Measurements from ENCODE around the gene DMC1.
"Not testable (repeated sequence)": the region's sequence is repeated elsewhere in the genome, so short reads cannot be mapped to it uniquely, and the experiment has no call there.

Gene DMC1, protein sequence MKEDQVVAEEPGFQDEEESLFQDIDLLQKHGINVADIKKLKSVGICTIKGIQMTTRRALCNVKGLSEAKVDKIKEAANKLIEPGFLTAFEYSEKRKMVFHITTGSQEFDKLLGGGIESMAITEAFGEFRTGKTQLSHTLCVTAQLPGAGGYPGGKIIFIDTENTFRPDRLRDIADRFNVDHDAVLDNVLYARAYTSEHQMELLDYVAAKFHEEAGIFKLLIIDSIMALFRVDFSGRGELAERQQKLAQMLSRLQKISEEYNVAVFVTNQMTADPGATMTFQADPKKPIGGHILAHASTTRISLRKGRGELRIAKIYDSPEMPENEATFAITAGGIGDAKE

DNA sequence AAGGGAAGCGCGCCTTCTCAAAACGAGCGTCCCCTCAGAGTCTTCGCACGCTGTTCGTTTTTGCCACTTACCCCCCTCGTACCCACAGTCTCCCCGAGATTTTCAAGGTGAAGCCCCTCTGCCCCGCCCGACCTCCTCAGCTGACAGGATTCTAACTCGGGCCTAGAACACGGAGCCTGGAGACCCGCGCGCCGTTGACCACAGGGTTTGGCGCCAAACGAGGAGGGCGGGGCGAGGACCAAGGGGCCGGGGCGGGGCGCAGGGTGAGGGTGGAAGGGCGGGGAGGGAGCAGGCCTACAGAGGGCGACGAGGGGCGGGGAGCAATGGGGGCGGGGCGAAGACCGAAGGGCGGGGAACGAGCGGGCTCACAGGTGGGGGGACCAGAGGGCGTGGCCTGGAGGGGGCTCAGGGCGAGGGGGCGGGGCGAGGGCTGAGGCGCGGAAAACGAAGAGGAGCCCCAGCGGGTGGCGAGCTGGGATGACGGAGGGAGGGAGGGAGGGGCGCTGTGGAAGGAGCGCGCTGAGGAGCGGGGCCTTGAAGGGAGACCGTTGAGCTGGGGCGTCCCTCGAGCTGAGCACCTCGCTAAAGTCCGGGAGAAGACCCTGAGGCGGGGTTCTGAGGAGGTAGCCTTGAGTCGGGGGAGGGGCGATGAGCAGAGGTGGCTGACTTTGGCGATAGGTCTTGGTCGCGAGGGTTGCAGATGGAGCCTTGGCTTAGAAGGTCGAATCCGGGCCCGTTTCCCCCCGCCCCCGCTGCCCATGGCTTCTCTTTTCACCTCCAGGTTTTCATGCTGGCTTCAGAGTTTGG, at the start of gene DMC1:
Gene DMC1 (minus strand): TSS at position 212 of the 807 bp plus-strand sequence. CDS start 1,927 bp downstream, outside the sequence.
- DNase-seq = peak; percentile 98

DNA sequence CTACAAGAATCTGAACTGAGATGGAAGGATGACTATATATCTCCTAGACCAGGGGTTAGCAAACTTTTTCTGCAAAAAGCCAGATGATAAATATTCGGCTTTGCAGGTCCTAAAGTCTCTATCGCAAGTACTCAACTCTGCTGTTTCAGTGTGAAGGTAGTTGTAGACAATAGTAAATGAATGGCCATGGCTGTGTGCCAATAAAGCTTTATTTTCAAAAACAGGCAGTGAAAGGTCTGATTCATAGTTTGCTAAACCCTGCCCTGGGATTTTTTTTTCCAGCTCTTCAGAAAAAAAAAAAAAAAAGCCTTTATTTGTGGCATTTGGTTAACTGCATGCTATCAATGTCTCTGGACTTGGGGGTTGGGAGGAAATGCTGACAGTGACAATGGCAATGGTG, 48.7 kb upstream of the DMC1 start:
- no peak for DNase-seq

DNA sequence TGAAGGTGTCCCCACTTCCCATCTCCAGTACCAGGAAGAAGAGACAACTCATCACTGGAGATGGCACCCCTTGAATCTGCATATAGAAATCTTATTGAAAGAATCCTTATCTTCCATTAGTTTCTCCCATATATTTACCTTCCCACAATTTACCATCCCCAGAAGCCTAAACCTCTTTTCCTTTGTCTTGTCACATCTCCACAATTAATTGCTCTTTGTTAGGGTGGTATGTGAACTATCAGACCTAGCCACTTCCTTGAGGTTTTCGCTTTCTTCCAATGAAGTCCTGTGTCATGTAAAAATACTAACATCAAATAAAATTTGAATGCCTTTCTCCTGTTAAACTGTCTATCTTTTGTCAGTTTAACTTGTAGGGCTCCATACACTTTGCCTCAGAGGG, 48.3 kb upstream of the DMC1 start:
- DNase-seq = no peak

DNA sequence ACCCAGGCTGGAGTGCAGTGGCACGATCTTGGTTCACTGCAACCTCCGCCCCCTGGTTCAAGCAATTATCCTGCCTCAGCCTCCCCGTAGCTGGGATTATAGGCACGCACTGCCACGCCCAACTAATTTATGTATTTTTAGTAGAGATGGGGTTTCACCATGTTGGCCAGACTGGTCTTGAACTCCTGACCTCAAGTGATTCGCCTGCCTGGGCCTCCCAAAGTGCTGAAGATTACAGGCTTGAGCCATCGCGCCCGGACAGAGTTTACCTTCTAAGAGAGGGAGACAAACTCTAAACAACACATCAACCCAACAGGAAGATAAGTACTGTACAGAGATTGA, 45.1 kb upstream of the DMC1 start:
- not testable (repeated sequence) for DNase-seq

DNA sequence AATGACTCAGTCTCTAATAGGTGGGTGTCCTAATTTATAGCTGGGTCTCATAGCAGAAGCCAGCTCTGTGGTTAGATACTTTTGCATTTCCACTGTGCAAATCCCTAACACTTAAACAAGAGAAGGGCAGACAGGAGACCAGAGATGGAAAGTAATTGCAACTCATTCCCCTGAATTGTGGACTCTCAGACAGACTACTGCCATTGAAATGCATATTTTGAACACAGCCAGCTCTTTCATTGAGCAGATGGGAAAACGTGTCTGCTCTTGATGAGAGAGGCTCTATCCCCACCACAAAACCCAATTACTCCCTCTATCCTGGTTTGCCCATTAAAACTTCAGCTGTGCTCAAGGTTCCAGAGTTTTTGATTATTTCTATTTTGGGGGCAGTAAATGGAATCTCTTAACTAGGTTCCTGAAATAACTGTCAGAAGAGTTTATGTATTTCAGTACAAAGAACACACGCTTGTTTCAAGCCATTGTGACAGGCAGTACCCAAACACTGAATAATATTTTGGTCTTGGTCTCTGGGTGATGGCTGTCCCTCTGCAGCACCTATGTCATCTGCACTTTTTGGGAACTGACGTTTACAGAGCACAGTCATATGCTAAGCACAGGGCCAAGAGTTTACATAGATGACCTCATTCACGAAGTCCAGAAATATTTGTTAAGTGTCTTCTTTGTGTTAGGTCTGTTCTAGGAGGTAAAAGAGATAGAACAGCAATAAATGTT, 44.5 kb upstream of the DMC1 start:
- DNase-seq = no peak

DNA sequence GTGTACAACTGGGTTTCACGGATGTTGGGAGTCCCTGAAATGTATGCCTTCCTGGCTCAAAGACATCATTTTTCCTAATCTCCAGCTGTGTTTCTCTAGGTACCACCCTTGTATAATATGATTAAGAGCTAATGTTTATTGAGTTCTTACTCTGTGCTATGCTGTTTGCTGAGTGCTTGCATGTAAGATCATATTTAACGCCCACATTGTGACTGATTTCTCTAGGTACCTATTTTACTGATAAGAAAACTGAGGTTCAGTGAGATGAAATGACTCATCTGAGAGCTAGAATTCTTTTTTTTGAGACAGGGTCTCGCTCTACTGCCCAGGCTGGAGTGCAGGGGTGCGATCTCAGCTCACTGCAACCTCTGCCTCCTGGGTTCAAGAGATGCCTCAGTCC, 43.6 kb upstream of the DMC1 start:
- DNase-seq = no peak

DNA sequence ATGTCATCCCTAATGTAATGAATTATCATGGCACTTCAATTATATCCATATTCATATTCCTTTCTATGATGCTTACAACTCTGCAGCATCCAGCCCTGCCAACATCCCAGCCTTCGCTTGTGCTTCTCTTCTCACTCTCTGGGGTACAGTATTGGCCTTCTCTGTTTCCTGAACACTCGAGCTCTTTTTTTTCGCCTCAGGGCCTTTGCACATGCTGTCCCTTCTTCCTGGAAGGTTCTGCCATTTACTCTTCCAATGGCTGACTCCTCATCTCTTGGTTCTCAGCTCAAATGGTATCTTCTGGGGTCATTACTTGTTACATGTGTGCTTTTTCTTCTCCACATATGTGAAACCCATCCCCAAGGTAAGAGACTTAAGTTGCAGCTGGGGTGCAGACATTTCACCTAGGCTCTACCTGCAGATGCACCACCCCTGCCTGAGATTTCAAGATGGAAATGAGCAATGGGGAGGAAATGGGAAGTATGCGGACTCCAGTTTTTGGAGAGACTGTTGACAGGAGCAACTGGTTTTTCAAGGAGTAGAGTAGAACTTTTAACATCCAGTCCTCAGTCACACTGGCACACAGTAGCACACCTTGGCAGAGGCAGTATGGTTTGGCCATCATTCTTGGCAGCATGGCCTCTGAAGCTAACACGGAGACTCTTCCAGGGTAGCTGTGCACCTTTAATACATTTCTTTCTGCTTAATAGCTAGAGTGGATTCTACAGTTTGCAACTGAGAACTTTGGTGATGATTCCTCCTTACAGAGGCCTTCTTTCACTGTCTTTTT, 42.4 kb upstream of the DMC1 start:
- no peak for DNase-seq

DNA sequence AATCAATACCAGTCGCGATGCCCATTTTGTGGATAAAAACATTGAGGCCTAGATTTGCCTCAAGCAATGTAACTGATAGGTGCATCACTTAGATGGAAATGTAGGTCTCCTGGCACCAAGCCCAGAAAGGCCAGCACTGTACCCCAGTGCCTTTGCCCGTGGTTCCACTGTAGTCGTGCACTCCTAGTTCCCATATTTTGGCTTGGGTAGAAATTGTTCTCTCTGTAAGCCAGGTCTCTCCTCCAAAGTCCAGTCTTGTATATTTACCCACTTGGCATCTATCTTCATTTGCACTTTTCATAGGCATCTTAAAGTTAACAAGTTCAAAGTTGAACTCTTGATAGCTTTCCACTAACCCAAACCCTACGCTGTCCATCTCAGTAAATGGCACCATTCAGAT, 41.6 kb upstream of the DMC1 start:
- no peak for DNase-seq

DNA sequence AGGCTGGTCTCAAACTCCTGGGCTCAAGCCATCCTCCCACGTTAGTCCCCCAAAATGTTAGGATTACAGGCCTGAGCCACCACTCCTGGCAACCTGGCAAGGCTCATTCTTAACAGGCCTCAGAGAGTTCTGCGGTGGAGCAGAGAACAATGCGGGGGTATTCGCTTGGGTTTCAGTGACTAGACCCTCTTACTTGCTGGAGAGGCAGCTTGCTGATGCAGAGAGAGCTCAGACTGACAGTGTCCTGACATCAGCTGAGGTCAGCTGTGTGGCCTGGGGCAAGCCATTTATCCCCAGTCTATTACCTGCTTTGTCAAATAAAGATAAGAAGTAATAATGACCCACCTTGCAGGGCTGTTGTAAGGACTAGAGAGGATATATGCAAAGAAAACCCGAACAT, 40.3 kb upstream of the DMC1 start:
- DNase-seq = no peak

DNA sequence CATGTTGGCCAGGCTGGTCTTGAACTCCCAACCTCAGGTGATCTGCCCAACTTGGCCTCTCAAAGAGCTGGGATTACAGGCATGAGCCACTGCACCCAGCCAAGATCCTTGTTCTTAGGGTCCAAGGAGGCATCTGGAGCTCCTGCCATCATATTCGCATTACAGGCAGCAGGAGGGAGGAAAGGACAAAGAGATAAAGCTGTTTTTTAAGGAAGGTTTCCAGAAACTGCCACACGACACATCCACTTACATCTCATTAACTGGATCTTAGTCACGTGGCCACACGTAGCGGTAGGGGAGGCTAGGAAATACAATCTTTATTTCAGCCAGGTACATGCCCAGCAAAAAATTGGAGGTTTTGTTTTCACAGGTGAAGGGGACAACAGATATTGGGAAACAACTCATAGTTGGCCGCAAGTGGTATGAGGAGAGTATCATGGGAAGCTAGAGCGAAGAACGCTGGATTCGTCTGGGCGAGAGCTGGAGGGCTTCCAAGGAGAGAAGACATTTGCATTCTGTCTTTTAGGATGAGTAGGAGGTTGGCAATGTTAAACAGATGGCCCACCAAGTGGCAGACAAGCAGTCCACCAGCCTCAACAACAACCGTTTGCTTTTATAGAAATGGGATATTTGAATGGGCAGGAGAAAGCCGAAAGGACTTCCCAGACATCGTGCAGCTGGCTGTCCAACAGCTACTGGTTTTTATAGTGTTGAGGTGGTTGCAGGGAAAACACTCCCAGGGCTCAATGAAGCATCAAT, 39.2 kb upstream of the DMC1 start:
- no peak for DNase-seq

DNA sequence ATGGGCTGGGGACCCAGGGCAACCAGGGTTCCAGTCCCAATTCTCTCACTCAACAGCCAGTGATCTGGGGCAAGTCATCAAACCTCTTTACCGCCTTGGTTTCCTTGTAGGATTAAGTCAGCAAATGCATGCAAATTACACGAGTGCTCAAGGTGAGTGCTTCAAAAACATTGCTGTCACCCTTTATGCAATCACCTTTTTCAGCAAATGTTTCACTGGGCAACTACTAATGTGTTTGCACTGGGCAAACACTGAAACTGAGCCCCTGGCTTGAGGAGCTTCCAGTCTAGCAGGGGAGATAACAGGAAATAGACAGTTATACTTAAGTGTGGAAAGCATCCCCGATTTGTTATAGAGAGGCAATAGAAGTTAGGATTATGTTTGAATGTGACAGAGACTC, 37.7 kb upstream of the DMC1 start:
- DNase-seq = peak; percentile 79

DNA sequence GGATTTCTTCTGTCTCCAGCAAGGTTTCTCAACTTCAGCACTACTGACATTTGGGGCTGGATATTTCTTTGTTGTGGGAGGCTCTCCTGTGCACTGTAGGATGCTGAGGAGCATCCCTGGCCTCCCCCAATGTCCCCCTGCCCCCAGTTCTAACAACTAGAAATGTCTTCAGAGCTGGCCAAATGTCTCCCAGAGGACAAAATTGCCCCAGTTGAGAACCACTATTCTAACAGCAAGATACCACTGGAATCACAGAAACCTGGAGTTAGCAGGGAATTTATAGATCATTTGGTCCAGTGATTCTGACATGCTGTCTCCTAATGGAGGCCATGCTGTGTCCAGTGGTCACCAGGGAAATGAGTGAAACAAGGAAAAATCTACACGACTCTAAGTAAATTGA, 32.2 kb upstream of the DMC1 start:
- no peak for DNase-seq

DNA sequence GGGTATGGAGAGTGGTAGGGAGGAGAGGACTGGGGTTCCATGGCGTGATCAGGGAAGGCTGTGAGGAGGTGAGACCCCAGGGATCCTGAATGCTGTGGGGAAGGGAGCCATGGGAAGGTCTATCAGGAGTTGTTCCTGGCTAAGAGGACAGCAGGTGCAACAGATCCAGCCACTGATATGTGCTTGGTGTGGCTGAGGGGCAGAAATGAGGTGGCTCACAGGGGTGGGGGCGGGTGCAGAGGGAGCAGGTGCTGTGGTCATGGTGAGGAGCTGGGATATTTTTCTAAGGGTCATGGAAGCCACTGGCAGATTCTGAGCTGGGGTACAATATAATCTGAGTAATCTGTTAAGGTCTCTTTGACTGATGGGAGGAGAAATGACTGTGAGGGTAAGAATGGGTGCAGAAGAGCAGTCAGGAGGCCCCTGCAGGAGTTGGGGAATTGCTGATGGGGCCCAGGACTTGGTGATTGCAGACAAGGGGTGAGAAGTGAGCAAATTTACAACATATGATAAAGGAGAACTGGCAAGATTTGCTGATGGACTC, 31.3 kb upstream of the DMC1 start:
- no peak for DNase-seq

DNA sequence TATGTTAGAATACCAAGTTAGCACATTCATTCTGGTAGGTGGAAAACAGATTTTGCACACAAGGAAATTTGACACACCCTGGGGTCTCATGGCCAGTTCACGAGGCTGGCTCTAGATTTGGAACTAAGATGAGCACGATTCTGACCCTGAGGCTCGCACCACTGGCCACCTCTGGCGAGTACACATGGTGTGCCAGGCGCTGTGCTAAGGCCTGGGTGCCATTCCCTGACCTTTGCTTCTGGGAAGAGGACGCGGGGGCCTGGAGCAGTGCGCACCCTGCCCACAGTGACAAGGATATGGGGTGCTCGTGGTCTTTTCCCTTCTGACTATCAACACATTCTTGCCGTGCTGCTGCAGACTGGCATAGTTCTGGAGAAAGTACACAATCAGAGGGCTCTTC, 29.5 kb upstream of the DMC1 start:
- DNase-seq = no peak

DNA sequence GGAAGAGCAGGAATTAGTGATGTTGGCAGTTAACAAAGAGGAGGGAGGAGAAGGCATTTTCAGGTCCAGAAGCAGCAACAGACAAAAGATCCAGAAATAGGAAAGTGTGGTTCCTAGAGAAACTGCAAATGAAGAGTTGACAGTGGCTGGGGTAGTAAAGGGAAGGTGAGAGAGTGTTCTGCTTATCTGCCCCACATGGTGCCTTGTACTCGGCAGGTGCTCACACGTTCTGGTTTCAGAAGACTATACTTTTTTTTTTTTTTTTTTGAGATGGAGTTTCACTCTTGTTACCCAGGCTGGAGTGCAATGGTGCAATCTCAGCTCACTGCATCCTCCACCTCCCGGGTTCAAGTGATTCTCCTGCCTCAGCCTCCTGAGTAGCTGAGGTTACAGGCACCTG, 12.9 kb upstream of the DMC1 start:
- DNase-seq = not testable (repeated sequence)

DNA sequence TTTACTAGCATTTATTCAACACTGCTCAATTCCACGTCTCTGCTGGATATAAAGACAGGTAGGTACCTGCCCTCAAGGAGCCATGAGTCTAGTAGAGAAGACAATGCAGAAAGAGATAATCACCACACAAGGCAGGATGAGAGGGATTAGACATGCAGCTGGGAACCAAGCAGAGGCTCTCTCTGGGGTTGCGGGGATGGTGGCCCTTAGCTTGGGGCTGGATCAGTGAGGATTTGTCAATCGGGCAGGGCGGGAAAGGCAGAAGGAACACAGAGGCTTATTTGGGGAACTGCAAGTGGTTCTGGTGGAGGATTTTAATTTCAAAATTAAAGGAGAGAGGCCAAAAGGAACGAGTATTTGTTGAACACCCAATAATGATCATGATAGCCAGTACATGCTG, 8.5 kb upstream of the DMC1 start:
- DNase-seq = no peak

DNA sequence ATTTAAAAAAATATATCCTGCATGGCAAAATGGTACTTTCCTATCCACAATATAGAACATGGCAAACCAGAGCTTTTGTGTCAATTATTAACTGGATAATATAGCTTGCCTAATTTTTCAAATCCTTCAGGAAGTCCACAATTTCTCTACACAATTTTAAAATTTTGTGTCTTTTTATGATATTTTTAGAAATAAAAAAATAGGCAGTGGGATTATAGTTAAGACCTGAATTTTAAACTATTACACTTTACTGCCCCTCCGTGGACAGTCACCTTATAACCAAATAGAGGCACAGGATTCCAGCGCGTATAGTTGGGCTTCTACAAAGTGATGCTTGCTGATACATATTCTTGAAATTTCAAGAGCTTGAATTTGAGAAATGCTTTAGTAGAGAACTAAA, 2.1 kb upstream of the DMC1 start:
- peak; percentile 69 for DNase-seq

DNA sequence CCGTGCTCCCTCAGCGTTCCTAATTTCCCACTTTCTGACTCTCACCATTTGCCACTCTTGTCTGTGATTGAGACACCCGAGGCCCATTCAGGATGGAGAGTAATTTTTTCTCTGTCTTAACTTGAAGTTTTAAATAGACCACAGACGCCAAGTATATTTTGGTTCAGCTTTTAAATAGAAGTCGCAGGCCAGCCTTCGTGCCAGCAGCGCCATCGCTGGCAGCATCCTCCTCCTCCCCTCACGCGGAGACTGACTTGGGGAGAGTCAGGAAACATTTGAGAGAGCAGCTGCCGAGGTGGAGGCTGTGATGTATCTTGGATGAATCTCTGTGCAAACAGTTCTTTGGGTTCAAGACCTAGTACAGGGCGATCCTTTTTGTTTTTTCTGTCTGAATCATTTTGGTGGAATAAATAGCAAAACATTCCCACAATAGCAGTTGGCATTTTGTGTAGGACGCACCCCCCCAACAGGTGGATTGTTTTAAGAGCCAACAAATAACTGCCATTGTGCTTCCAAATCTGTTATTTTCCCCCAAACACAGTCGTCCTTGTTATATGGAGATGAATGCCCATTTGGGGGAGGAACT, 889 bp upstream of the DMC1 start:
- DNase-seq = peak; percentile 80

DNA sequence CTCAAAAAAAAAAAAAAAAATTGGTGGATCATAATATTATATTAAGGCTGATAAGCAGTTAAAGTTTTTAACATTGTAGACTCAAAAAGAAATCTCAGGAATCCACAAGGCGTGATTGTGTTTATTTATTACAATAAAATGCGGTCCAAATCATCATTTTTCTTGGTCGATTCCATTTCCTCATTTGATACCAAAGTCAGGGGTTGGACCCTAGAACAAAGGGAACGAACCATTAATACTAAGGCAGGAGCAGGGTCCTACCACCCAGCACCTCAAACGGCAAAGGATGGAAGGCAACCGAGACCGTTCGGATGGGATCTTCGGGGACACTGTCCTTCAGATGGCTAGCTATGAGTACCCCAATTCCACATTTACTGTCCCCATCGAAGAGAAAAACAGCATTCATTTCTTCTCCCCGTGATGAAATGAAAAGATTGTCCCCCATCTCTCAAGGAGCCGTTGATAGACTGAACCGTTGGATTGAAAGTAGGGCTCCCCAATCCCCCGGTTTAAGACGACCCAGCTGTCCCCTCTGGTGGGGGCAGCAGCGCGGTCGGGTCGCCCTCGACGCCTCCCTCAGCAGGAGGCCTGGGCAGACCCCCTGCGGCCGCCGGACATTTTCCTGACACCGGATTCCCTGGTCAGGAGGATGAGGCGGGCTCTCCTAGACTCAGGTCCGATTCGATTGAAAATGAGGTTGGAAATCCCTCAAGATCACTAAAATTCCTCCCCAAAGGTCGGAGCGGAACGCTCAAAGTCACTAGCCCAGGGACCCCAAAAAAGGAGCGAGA, 607 bp downstream of the DMC1 start:
- peak; percentile 59 for DNase-seq

DNA sequence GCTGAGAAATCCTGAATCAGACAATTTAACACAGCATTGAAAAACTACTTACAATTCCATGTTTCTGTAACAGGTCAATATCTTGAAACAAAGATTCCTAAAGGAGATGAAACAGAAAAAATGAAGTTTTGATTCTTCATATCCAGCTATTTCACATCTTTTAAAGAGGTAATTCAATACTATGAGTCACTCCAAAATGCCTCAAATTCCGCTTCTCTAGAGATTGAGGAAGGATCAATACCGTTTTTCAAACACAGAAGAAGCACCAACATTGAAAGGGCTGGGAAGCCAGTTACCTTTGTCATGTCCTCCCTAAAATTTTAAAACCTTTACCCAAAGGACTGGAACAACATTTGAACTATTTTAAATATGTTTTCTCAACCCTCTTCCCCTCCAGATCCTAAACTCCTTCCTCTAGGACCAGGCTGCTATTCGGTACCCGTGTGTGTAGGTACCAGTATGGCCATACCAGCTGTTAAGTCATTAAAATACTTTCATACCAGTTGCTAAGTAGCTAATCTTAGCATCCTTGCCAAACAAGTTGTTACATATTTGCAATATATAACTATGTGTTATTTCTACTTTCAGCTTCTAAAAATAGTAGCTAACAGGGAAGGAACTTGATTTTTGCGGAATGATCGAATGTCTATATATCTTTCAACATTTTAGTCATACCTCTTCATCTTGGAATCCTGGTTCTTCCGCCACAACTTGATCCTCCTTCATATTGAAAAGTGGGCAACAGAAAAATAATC, 2.3 kb downstream of the DMC1 start:
- DNase-seq = no peak
